Mesothelial cell of epicardium (in vitro differentiated cells): ENCODE data around the gene AEBP2. TPM values are rescaled to one million over a fixed set of nuclear protein-coding genes. Genes with fewer than 3 reads are reported as not detected.

Experiments used
- DNase-seq, 2 experiments: peaks; one replicate each; pipeline ENCODE4 v3.0.0; 2021; ENCODE audit warnings: low spot score in 2 of 2; ENCODE audit not compliant: unreplicated experiment in 2 of 2
- H3K27ac Mint-ChIP-seq: 2 replicates; pipeline ENCODE4 v1.8.0; 2021; ENCODE audit warnings: mixed read lengths
- H3K27me3 Mint-ChIP-seq: 2 replicates; pipeline ENCODE4 v1.8.0; 2021; ENCODE audit warnings: low read depth, mixed read lengths
- H3K36me3 Mint-ChIP-seq: 2 replicates; pipeline ENCODE4 v1.8.0; 2021; ENCODE audit warnings: mixed read lengths
- H3K4me1 Mint-ChIP-seq: 2 replicates; pipeline ENCODE4 v1.8.0; 2021; ENCODE audit warnings: mixed read lengths
- H3K4me3 Mint-ChIP-seq: 2 replicates; pipeline ENCODE4 v1.8.0; 2021; ENCODE audit warnings: mild to moderate bottlenecking, moderate library complexity, mixed read lengths
- H3K9me3 Mint-ChIP-seq: 2 replicates; pipeline ENCODE4 v1.8.0; 2021; ENCODE audit warnings: mixed read lengths
- CTCF ChIP-seq: fragments of 200-600 bp; sonication (generic); IDR thresholded peaks from one replicate; pipeline ENCODE4 v1.5.0; 2021; ENCODE audit warnings: antibody characterized with exemption; ENCODE audit not compliant: unreplicated experiment
- total RNA-seq: library from RNA; stranded (reverse); gene quantifications from 3 replicates; pipeline ENCODE4 v1.2.1, GENCODE V29; 2021

Gene AEBP2
- total RNA-seq, 1 donor from 2014 or later = 59.7 TPM

GRCh38 chr12:19530637-19531023 is 91.3 kb downstream of the AEBP2 start:
- Mint-ChIP-seq H3K9me3 (peaks cover 11% of the 10 kb centered on the region), H3K4me3 (no peak overlapping the region), H3K4me1 (peaks cover 31% of the 10 kb centered on the region), H3K27ac (peak overlapping the region; percentile 66), H3K36me3 (peaks cover 9% of the 10 kb centered on the region), H3K27me3 (no peaks in the 10 kb centered on the region)
- no peak for TF ChIP-seq CTCF
- no peak for DNase-seq

GRCh38 chr12:19533567-19533966 is 94.3 kb downstream of the AEBP2 start:
- no peak for DNase-seq
- peaks cover 27% of the 10 kb centered on the region for H3K4me1 Mint-ChIP-seq
- H3K4me3 Mint-ChIP-seq = no peak overlapping the region
- H3K9me3 Mint-ChIP-seq = peaks cover 22% of the 10 kb centered on the region
- TF ChIP-seq CTCF = no peak
- no peaks in the 10 kb centered on the region for H3K27me3 Mint-ChIP-seq
- H3K27ac Mint-ChIP-seq = no peak overlapping the region
- peaks cover 15% of the 10 kb centered on the region for H3K36me3 Mint-ChIP-seq

- H3K27ac Mint-ChIP-seq = no peak overlapping the region
- no peaks in the 10 kb centered on the region for H3K27me3 Mint-ChIP-seq
- H3K4me1 Mint-ChIP-seq = no peaks in the 10 kb centered on the region
- DNase-seq = no peak
- no peak overlapping the region for H3K4me3 Mint-ChIP-seq
- peaks cover 34% of the 10 kb centered on the region for H3K9me3 Mint-ChIP-seq
- no peak for TF ChIP-seq CTCF
- H3K36me3 Mint-ChIP-seq = peaks cover 13% of the 10 kb centered on the region
Observed at GRCh38 chr12:19539071-19539470, 99.8 kb downstream of the AEBP2 start.

GRCh38 chr12:19539836-19540235 is 100.5 kb downstream of the AEBP2 start:
- DNase-seq = no peak
- no peaks in the 10 kb centered on the region for H3K4me1 Mint-ChIP-seq
- no peaks in the 10 kb centered on the region for H3K27me3 Mint-ChIP-seq
- no peak overlapping the region for H3K27ac Mint-ChIP-seq
- TF ChIP-seq CTCF = no peak
- peaks cover 30% of the 10 kb centered on the region for H3K9me3 Mint-ChIP-seq
- H3K36me3 Mint-ChIP-seq = peaks cover 13% of the 10 kb centered on the region
- H3K4me3 Mint-ChIP-seq = no peak overlapping the region

- Mint-ChIP-seq H3K27ac (no peak overlapping the region), H3K4me1 (peaks cover 19% of the 10 kb centered on the region)
Observed at GRCh38 chr12:19542606-19543005, 103.3 kb downstream of the AEBP2 start.

More at GRCh38 chr12:19542606-19543005, 103.3 kb downstream of the AEBP2 start:
- no peaks in the 10 kb centered on the region for H3K36me3 Mint-ChIP-seq
- no peak for DNase-seq
- H3K4me3 Mint-ChIP-seq = no peak overlapping the region
- H3K27me3 Mint-ChIP-seq = no peaks in the 10 kb centered on the region
- TF ChIP-seq CTCF = no peak
- H3K9me3 Mint-ChIP-seq = peaks cover 12% of the 10 kb centered on the region
